H1 (cell line): Measurements from ENCODE around the gene BTRC. TPM values are rescaled to one million over a fixed set of nuclear protein-coding genes. Genes with fewer than 3 reads are reported as not detected.
"Not testable (repeated sequence)": the region's sequence is repeated elsewhere in the genome, so short reads cannot be mapped to it uniquely, and the experiment has no call there.

Experiments
- CTCF ChIA-PET: fragments of 300-600 bp; sonication (Branson Sonifier 250); formaldehyde crosslinking; loops from one replicate; lab custom pipeline; 2021; ENCODE audit not compliant: partially characterized antibody; lab: Charles Lee
- POLR2A ChIA-PET: fragments of 300-600 bp; sonication (Branson Sonifier 250); formaldehyde crosslinking; loops from one replicate; lab custom pipeline; 2021; ENCODE audit warnings: inconsistent platforms; ENCODE audit not compliant: partially characterized antibody; lab: Charles Lee
- DNase-seq, 2 experiments: peaks; one replicate each; pipeline versions ENCODE4 v3.0.0 to v3.0.0-alpha.2; 2010 to 2022; ENCODE audit warnings: low spot score in 2 of 2, low read depth in 1 of 2, mixed read lengths in 1 of 2
- FAIRE-seq: peaks from 2 replicates; lab custom pipeline; 2011; peaks lifted over from hg19 to GRCh38; lab: Jason Lieb, UNC
- H2AFZ ChIP-seq: 2 replicates; pipeline ENCODE4 v1.8.1; 2012; ENCODE audit warnings: low read length, inconsistent platforms
- H2AK5ac ChIP-seq: 2 replicates; pipeline ENCODE4 v1.6.1; 2013; ENCODE audit warnings: low read depth, low read length
- H2BK120ac ChIP-seq: replicated peaks from 2 replicates; pipeline ENCODE3; 2013; ENCODE audit warnings: low read depth, low read length, inconsistent platforms
- H2BK12ac ChIP-seq: 2 replicates; pipeline ENCODE4 v1.6.1; 2013; ENCODE audit warnings: low read depth, low read length
- H2BK15ac ChIP-seq: 2 replicates; pipeline ENCODE4 v1.6.1; 2013; ENCODE audit warnings: low read length
- H2BK20ac ChIP-seq: 2 replicates; pipeline ENCODE4 v1.6.1; 2013; ENCODE audit warnings: low read length
- H2BK5ac ChIP-seq: 2 replicates; pipeline ENCODE4 v1.6.1; 2013; ENCODE audit warnings: low read depth, low read length
- H3K14ac ChIP-seq: 2 replicates; pipeline ENCODE4 v1.6.1; 2013; ENCODE audit warnings: inconsistent platforms; ENCODE audit not compliant: insufficient read length
- H3K18ac ChIP-seq: 2 replicates; pipeline ENCODE4 v1.6.1; 2013; ENCODE audit warnings: low read length; ENCODE audit errors: extremely low read depth
- H3K23ac ChIP-seq: 2 replicates; pipeline ENCODE4 v1.6.1; 2013; ENCODE audit warnings: inconsistent platforms; ENCODE audit not compliant: insufficient read length
- H3K23me2 ChIP-seq: 2 replicates; pipeline ENCODE4 v1.6.1; 2013; ENCODE audit warnings: low read depth, low read length
- H3K27ac ChIP-seq: 2 replicates; pipeline ENCODE4 v1.6.1; 2011; ENCODE audit warnings: low read depth, low read length, inconsistent platforms
- H3K27me3 ChIP-seq, 4 experiments: replicated peaks in 1 of 4; 1 replicate in 1 of 4; 2 replicates in 3 of 4; pipeline versions ENCODE4 v1.6.1 to v1.8.1; 2011 to 2013; ENCODE audit warnings: low read length in 3 of 4, mild to moderate bottlenecking in 3 of 4, inconsistent platforms in 2 of 4, mixed read lengths in 2 of 4, moderate library complexity in 1 of 4; ENCODE audit not compliant: control insufficient read depth in 3 of 4, insufficient read depth in 3 of 4; ENCODE audit errors: extremely low read depth in 1 of 4
- H3K36me3 ChIP-seq, 4 experiments: 2 replicates each; pipeline versions ENCODE4 v1.6.1 to v1.8.1; 2011 to 2013; ENCODE audit warnings: mild to moderate bottlenecking in 4 of 4, low read length in 3 of 4, moderate library complexity in 2 of 4, control low read depth in 1 of 4, inconsistent platforms in 1 of 4; ENCODE audit not compliant: insufficient read depth in 4 of 4, control insufficient read depth in 2 of 4
- H3K4ac ChIP-seq: replicated peaks from 2 replicates; pipeline ENCODE3; 2013; ENCODE audit warnings: low read length, low read depth, mixed read lengths, inconsistent platforms; ENCODE audit not compliant: insufficient read length
- H3K4me1 ChIP-seq, 4 experiments: replicated peaks in 1 of 4; 1 replicate in 1 of 4; 2 replicates in 3 of 4; pipeline versions ENCODE4 v1.6.1 to v1.8.1; 2011 to 2013; ENCODE audit warnings: low read length in 3 of 4, inconsistent platforms in 2 of 4, mixed read lengths in 1 of 4; ENCODE audit not compliant: insufficient read depth in 4 of 4, control insufficient read depth in 3 of 4
- H3K4me2 ChIP-seq, 2 experiments: 2 replicates each; pipeline versions ENCODE4 v1.6.1 to v1.8.1; 2011 to 2013; ENCODE audit warnings: low read depth in 2 of 2, low read length in 2 of 2, control low read depth in 1 of 2, inconsistent platforms in 1 of 2, mild to moderate bottlenecking in 1 of 2; ENCODE audit not compliant: insufficient read depth in 1 of 2
- H3K4me3 ChIP-seq, 4 experiments: fragments of 200-600, 300-600 bp in 1 of 4; sonication (generic), shearing (Covaris generic), sonication (Bioruptor Twin) in 1 of 4; 2 replicates each; pipeline versions ENCODE4 v1.5.1 to v1.8.1; 2011 to 2016; ENCODE audit warnings: low read length in 4 of 4, low read depth in 3 of 4, control low read depth in 2 of 4, inconsistent platforms in 2 of 4, mild to moderate bottlenecking in 2 of 4, mixed read lengths in 1 of 4, moderate library complexity in 1 of 4; ENCODE audit not compliant: insufficient read depth in 2 of 4; ENCODE audit errors: extremely low read depth in 1 of 4
- H3K56ac ChIP-seq: replicated peaks from 2 replicates; pipeline ENCODE3; 2013; ENCODE audit warnings: low read depth, mild to moderate bottlenecking, mixed read lengths, low read length, inconsistent platforms; ENCODE audit not compliant: insufficient read length
- H3K79me1 ChIP-seq: 2 replicates; pipeline ENCODE4 v1.6.1; 2013; ENCODE audit warnings: low read depth, low read length, control low read depth
- H3K79me2 ChIP-seq, 2 experiments: 2 replicates each; pipeline versions ENCODE4 v1.6.1 to v1.8.1; 2012 to 2013; ENCODE audit warnings: low read length in 2 of 2, mild to moderate bottlenecking in 2 of 2, inconsistent platforms in 1 of 2; ENCODE audit not compliant: insufficient read depth in 2 of 2, control insufficient read depth in 1 of 2
- H3K9ac ChIP-seq, 4 experiments: replicated peaks in 1 of 4; 1 replicate in 1 of 4; 2 replicates in 3 of 4; pipeline versions ENCODE4 v1.6.1 to v1.8.1; 2011 to 2013; ENCODE audit warnings: low read depth in 3 of 4, low read length in 3 of 4, control low read depth in 2 of 4, mild to moderate bottlenecking in 2 of 4, moderate library complexity in 2 of 4, inconsistent platforms in 1 of 4; ENCODE audit errors: extremely low read depth in 1 of 4
- H3K9me3 ChIP-seq, 2 experiments: 2 replicates each; pipeline versions ENCODE4 v1.6.1 to v1.8.1; 2012 to 2013; ENCODE audit warnings: mild to moderate bottlenecking in 2 of 2, moderate library complexity in 2 of 2, control low read depth in 1 of 2, inconsistent platforms in 1 of 2, low read depth in 1 of 2, low read length in 1 of 2, mixed read lengths in 1 of 2; ENCODE audit not compliant: insufficient read depth in 2 of 2
- H4K20me1 ChIP-seq, 2 experiments: replicated peaks in 1 of 2; 2 replicates each; pipeline versions ENCODE3 to v1.8.1; 2011 to 2013; ENCODE audit warnings: inconsistent platforms in 2 of 2, low read length in 2 of 2, mild to moderate bottlenecking in 1 of 2; ENCODE audit not compliant: insufficient read depth in 2 of 2, control insufficient read depth in 1 of 2
- H4K5ac ChIP-seq: 2 replicates; pipeline ENCODE4 v1.6.1; 2013; ENCODE audit warnings: low read length, low read depth, mixed read lengths, inconsistent platforms; ENCODE audit not compliant: insufficient read length
- H4K8ac ChIP-seq: 2 replicates; pipeline ENCODE4 v1.8.0; 2013; ENCODE audit warnings: mild to moderate bottlenecking, moderate library complexity, low read length, inconsistent platforms; ENCODE audit not compliant: insufficient read depth; ENCODE audit errors: extremely low read depth
- H4K91ac ChIP-seq: replicated peaks from 2 replicates; pipeline ENCODE3; 2013; ENCODE audit warnings: low read length, mixed read lengths, inconsistent platforms; ENCODE audit not compliant: insufficient read length
- WGBS, 2 experiments: shearing (Covaris generic) in 1 of 2; methylation state at CpG; one replicate each; pipeline versions ENCODE4 v1.1.6 to v1.1.7; 2013 to 2015; ENCODE audit warnings: low lambda C conversion rate in 2 of 2, mixed read lengths in 2 of 2, inconsistent platforms in 1 of 2, low coverage in 1 of 2, missing lambda C conversion rate in 1 of 2; ENCODE audit not compliant: insufficient replicate concordance in 2 of 2, insufficient coverage in 1 of 2, insufficient read length in 1 of 2; ENCODE audit errors: extremely low coverage in 1 of 2, missing lambda C conversion rate in 1 of 2; 5-methylcytosine and 5-hydroxymethylcytosine counted together
- polyA plus RNA-seq, 7 experiments: library from polyadenylated mRNA; depleted of rRNA in 3 of 7; stranded (reverse) in 5 of 7; unstranded in 2 of 7; fragments of >200 nt in 5 of 7; fragments of 200-250 nt in 2 of 7; gene quantifications; 1 replicate in 5 of 7; 2 replicates in 1 of 7; 4 replicates in 1 of 7; pipeline versions ENCODE4 v1.2.1 to v1.2.3, GENCODE V29; 2011 to 2013; ENCODE audit warnings: missing spikeins in 2 of 7, mixed read lengths in 2 of 7
- total RNA-seq: library from RNA; stranded (reverse); fragmentation: NEBNext Ultra II Directional; extraction: Animal tissue kit (Norgen Biotek cat#: 25700); gene quantifications from 2 replicates; pipeline ENCODE4 v1.2.1, GENCODE V29; 2021

BTRC gene
- total and polyA plus RNA-seq, 2 of the 8 experiments (the other 6 are each of a cell fraction or from before 2014, with no cell fraction given): 9.9 to 24.7 TPM

- not testable (repeated sequence) for H3K9me3 ChIP-seq, H3K14ac ChIP-seq, H3K18ac ChIP-seq, H2BK20ac ChIP-seq, H4K5ac ChIP-seq, H3K27me3 ChIP-seq, H4K91ac ChIP-seq, FAIRE-seq, H4K8ac ChIP-seq, H3K4me3 ChIP-seq, H3K23ac ChIP-seq, H3K79me2 ChIP-seq, H2AFZ ChIP-seq, H2BK12ac ChIP-seq, H3K36me3 ChIP-seq, H2BK5ac ChIP-seq, H3K56ac ChIP-seq, H2BK120ac ChIP-seq, H3K4me1 ChIP-seq, H3K4ac ChIP-seq, H3K9ac ChIP-seq, H2BK15ac ChIP-seq, H3K79me1 ChIP-seq, H3K23me2 ChIP-seq, H3K27ac ChIP-seq, H2AK5ac ChIP-seq, H4K20me1 ChIP-seq, DNase-seq
- CTCF ChIA-PET: interaction anchor here (0.7 to 1.6 kb wide), 4 partner anchors 10 to 65 kb away, joined by 3 to 4 read pairs (median 3); no protein-coding TSS in a partner anchor
- 91% methylated on average over 10 of the region's 10 CpGs; no CpG with 5 or more reads in 1 of the 2 experiments for WGBS, 2 experiments
- H3K4me2 ChIP-seq: peak overlapping the region in 1 of 2 experiments; percentile 67; a peak in 1 of 4 replicates
- POLR2A ChIA-PET: interaction anchor here (0.6 to 1.0 kb wide), 2 partner anchors 11 to 19 kb away, joined by 4 to 6 read pairs; no protein-coding TSS in a partner anchor
Observed at GRCh38 chr10:101352857-101353256, 1.1 kb upstream of the BTRC start.
